Ascending aorta (tissue), 2 donors: ENCODE measurements around the gene TMEM204. TPM values are rescaled to one million over a fixed set of nuclear protein-coding genes. Genes with fewer than 3 reads are reported as not detected.
"Not testable (repeated sequence)": the region's sequence is repeated elsewhere in the genome, so short reads cannot be mapped to it uniquely, and the experiment has no call there.

ENCODE experiments used
- DNase-seq, 2 donors: peaks; one replicate each; pipeline ENCODE4 v3.0.0-alpha.2; 2019; ENCODE audit warnings: low spot score in 2 of 2
- H3K27ac ChIP-seq, 2 donors: fragments of 200-600 bp; sonication (generic); one replicate each; pipeline ENCODE4 v1.5.1; 2016 to 2017; ENCODE audit warnings: mild to moderate bottlenecking in 1 of 2
- H3K27me3 ChIP-seq: fragments of 200-600 bp; sonication (generic); one replicate; pipeline ENCODE4 v1.5.1; 2017
- H3K36me3 ChIP-seq, 2 donors: fragments of 200-600 bp; sonication (generic); one replicate each; pipeline ENCODE4 v1.5.1; 2016
- H3K4me1 ChIP-seq, 2 donors: fragments of 200-600 bp; sonication (generic); one replicate each; pipeline ENCODE4 v1.5.1; 2016 to 2017; ENCODE audit warnings: mild to moderate bottlenecking in 1 of 2
- H3K4me3 ChIP-seq, 2 donors: fragments of 200-600 bp; sonication (generic); one replicate each; pipeline ENCODE4 v1.5.1; 2016 to 2017; ENCODE audit warnings: mild to moderate bottlenecking in 1 of 2
- H3K9me3 ChIP-seq, 2 donors: fragments of 200-600 bp; sonication (generic); one replicate each; pipeline ENCODE4 v1.5.1; 2016
- CTCF ChIP-seq, 3 experiments: fragments of 200-600 bp in 2 of 3; fragments of 450-650 bp in 1 of 3; sonication (generic) in 2 of 3; IDR thresholded peaks; one replicate each; pipeline ENCODE4 v1.5.1; 2016 to 2019; ENCODE audit warnings: antibody characterized with exemption in 3 of 3, mild to moderate bottlenecking in 1 of 3, moderate library complexity in 1 of 3
- intact Hi-C: fragments of 100-400 bp; cut with DNase I; formaldehyde crosslinking; loops from one replicate; pipeline ENCODE4 v1.15.1; 2023
- total RNA-seq: library from RNA; depleted of rRNA; stranded (reverse); fragments of >200 nt; gene quantifications from one replicate; pipeline ENCODE4 v1.1.0, GENCODE V29; 2016

The TMEM204 gene
- total RNA-seq, 1 donor from 2014 or later: 145 TPM

GRCh38 chr16:1590930-1591705, 57.7 kb downstream of the TMEM204 start:
- Histone ChIP-seq H3K27me3 (no peaks in the 10 kb centered on the region), H3K36me3 (peaks cover 9 to 29% of the 10 kb centered on the region in 2 donors), H3K4me3 (no peak overlapping the region), H3K9me3 (no peaks in the 10 kb centered on the region), H3K4me1 (no peaks in the 10 kb centered on the region), H3K27ac (no peak overlapping the region)
- no peak for TF ChIP-seq CTCF (IDR thresholded peaks at IDR 0.05)
- no peak for DNase-seq
- intact Hi-C loops: no loop called here

GRCh38 chr16:1592446-1592845, 59.0 kb downstream of the TMEM204 start:
- H3K9me3 ChIP-seq: no peaks in the 10 kb centered on the region
- H3K4me3 ChIP-seq: no peak overlapping the region
- H3K36me3 ChIP-seq: peaks cover 8 to 16% of the 10 kb centered on the region in 2 donors
- intact Hi-C loops: no loop called here
- H3K27ac ChIP-seq: no peak overlapping the region
- no peaks in the 10 kb centered on the region for H3K27me3 ChIP-seq
- no peak for TF ChIP-seq CTCF (IDR thresholded peaks at IDR 0.05)
- no peaks in the 10 kb centered on the region for H3K4me1 ChIP-seq
- DNase-seq: no peak

- H3K27me3 ChIP-seq, H3K9me3 ChIP-seq, H3K27ac ChIP-seq, H3K36me3 ChIP-seq, H3K4me3 ChIP-seq, DNase-seq, intact Hi-C loops, H3K4me1 ChIP-seq: not testable (repeated sequence)
Observed at GRCh38 chr16:1595511-1595910, 62.0 kb downstream of the TMEM204 start.

- Histone ChIP-seq H3K9me3 (no peaks in the 10 kb centered on the region), H3K27ac (no peak overlapping the region), H3K27me3 (no peaks in the 10 kb centered on the region), H3K36me3 (peaks cover 0 to 12% of the 10 kb centered on the region in 2 donors), H3K4me3 (no peak overlapping the region), H3K4me1 (no peaks in the 10 kb centered on the region)
- TF ChIP-seq CTCF (IDR thresholded peaks at IDR 0.05): no peak
- intact Hi-C loops: no loop called here
- DNase-seq: no peak
Observed at GRCh38 chr16:1596516-1596915, 63.0 kb downstream of the TMEM204 start.

GRCh38 chr16:1597154-1597553, 63.7 kb downstream of the TMEM204 start:
- no peak for DNase-seq
- Histone ChIP-seq H3K27me3 (no peaks in the 10 kb centered on the region), H3K4me1 (no peaks in the 10 kb centered on the region), H3K4me3 (no peak overlapping the region), H3K27ac (no peak overlapping the region), H3K36me3 (peaks cover 0 to 17% of the 10 kb centered on the region in 2 donors), H3K9me3 (no peaks in the 10 kb centered on the region)
- TF ChIP-seq CTCF (IDR thresholded peaks at IDR 0.05): no peak
- intact Hi-C loops: no loop called here

GRCh38 chr16:1601031-1601430, 67.6 kb downstream of the TMEM204 start:
- H3K27ac ChIP-seq: no peak overlapping the region
- H3K4me3 ChIP-seq: no peak overlapping the region
- DNase-seq: no peak
- no peaks in the 10 kb centered on the region for H3K4me1 ChIP-seq
- no peaks in the 10 kb centered on the region for H3K27me3 ChIP-seq
- no peak for TF ChIP-seq CTCF (IDR thresholded peaks at IDR 0.05)
- intact Hi-C loops: no loop called here
- H3K36me3 ChIP-seq: peaks cover 2 to 23% of the 10 kb centered on the region in 2 donors
- no peaks in the 10 kb centered on the region for H3K9me3 ChIP-seq
